Measurements from ENCODE around the gene GIT1.

DNA sequence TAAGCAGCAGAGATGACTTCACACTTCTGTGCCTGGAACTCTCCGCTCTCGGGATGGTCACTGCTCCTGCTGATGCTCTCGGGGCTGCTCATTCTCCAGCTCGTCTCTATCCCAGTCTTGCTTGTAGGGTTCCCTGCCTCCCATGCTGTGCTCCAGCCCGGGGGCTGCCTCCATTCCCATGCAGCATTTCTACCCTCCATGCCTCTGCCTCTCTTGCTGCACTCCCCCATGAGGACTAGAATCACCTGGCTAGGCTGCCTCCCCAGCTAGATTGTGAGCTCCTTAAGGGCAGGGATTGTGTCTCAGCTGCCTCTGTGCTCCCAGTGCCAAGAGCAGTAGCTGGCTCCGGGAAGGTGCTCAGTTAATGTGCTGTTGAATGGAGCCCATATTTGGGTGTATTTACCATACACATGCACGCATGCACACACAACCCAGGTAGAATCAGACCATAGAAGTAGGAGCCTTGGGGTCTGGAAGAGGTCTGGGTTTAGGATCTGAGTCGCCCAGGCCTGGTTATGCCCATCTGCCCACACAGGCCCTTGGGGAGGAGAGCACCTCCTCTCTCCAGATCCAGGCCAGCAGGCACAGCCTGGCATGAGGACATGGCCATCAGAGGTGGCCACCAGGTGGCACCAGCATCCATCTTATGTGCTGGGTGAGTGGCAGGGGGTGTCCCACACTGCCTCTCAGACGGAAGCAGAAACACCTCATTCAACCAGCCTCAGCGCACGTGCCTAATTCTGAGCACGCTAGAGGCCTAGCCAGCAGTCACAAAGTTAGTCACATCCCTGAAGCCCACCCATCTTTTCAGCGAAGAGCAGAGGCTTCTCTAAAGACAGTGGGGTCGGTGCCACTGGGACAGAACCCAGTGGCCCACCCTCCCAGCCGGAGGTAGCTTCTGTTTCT lies 9.3 kb downstream of the GIT1 start:
- TF ChIP-seq, protein P1, sequence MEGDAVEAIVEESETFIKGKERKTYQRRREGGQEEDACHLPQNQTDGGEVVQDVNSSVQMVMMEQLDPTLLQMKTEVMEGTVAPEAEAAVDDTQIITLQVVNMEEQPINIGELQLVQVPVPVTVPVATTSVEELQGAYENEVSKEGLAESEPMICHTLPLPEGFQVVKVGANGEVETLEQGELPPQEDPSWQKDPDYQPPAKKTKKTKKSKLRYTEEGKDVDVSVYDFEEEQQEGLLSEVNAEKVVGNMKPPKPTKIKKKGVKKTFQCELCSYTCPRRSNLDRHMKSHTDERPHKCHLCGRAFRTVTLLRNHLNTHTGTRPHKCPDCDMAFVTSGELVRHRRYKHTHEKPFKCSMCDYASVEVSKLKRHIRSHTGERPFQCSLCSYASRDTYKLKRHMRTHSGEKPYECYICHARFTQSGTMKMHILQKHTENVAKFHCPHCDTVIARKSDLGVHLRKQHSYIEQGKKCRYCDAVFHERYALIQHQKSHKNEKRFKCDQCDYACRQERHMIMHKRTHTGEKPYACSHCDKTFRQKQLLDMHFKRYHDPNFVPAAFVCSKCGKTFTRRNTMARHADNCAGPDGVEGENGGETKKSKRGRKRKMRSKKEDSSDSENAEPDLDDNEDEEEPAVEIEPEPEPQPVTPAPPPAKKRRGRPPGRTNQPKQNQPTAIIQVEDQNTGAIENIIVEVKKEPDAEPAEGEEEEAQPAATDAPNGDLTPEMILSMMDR (conservative IDR thresholded peaks at IDR 0.05; ENCODE audit: low read depth, low read length) = peak; percentile 93
- TF ChIP-seq EZH2 (IDR thresholded peaks at IDR 0.05; ENCODE audit: borderline replicate concordance, low read depth, low read length, poor library complexity, severe bottlenecking) = no peak

Data from A673 (cell line).